ENCODE data around the gene HOXC4. TPM values are rescaled to one million over a fixed set of nuclear protein-coding genes. Genes with fewer than 3 reads are reported as not detected.

HOXC4 gene
- total and polyA plus RNA-seq, 12 donors, result 0.78 to 7.4 (median 2.9) TPM

- Histone ChIP-seq H3K4me1 (replicated peaks in 1 of 2) (peaks cover 17 to 23% of the 10 kb centered on the region in 2 donors), H3K9me3 (replicated peaks in 1 of 3) (no peaks in the 10 kb centered on the region), H3K4me3 (peak overlapping the region in 1 of 4 donors; percentile 21), H3K27ac (peak overlapping the region in 3 of 5 donors; percentile 25 to 95 (median 81)), H3K27me3 (no peaks in the 10 kb centered on the region), H3K36me3 (replicated peaks in 1 of 2) (no peaks in the 10 kb centered on the region)
- 54 to 59% (median 56%) methylated on average over 16 to 17 of the region's 17 CpGs for WGBS, 4 donors
- no peak for TF ChIP-seq POLR2A (IDR thresholded peaks at IDR 0.05)
- no peak for TF ChIP-seq CTCF (IDR thresholded peaks at IDR 0.05)
- DNase-seq, result peak in 1 of 7 donors; percentile 62
- intact Hi-C loops (cut with DNase I), result no loop called here
These were observed 29.5 kb upstream of the HOXC4 start for GRCh38 chr12:54024127-54024526.

- 55 to 66% (median 64%) methylated on average over 5 of the region's 5 CpGs for WGBS, 4 donors
- Histone ChIP-seq H3K27me3 (no peaks in the 10 kb centered on the region), H3K9me3 (replicated peaks in 1 of 3) (no peaks in the 10 kb centered on the region), H3K36me3 (replicated peaks in 1 of 2) (no peaks in the 10 kb centered on the region), H3K27ac (peak overlapping the region in 3 of 5 donors; percentile 19 to 95 (median 81)), H3K4me1 (replicated peaks in 1 of 2) (peaks cover 15 to 25% of the 10 kb centered on the region in 2 donors), H3K4me3 (peak overlapping the region in 1 of 4 donors; percentile 13)
- peak in 1 of 7 donors; percentile 50 for DNase-seq
- TF ChIP-seq CTCF (IDR thresholded peaks at IDR 0.05) (no peak), POLR2A (IDR thresholded peaks at IDR 0.05) (no peak)
- intact Hi-C loops (cut with DNase I), result no loop called here
These were observed 28.9 kb upstream of the HOXC4 start for GRCh38 chr12:54024581-54025305.

GRCh38 chr12:54025499-54026405, 27.9 kb upstream of the HOXC4 start:
- 46 to 69% (median 52%) methylated on average over 7 of the region's 7 CpGs for WGBS, 4 donors
- DNase-seq, result peak in 1 of 7 donors; percentile 53
- peaks cover 6 to 25% of the 10 kb centered on the region in 2 donors for H3K4me1 ChIP-seq (replicated peaks in 1 of 2)
- intact Hi-C loops (cut with DNase I), result no loop called here
- peak overlapping the region in 3 of 5 donors; percentile 48 to 95 (median 83) for H3K27ac ChIP-seq
- no peak for TF ChIP-seq CTCF (IDR thresholded peaks at IDR 0.05)
- TF ChIP-seq POLR2A (IDR thresholded peaks at IDR 0.05), result no peak
- H3K27me3 ChIP-seq, result no peaks in the 10 kb centered on the region
- no peak overlapping the region for H3K4me3 ChIP-seq
- no peaks in the 10 kb centered on the region for H3K9me3 ChIP-seq (replicated peaks in 1 of 3)
- no peaks in the 10 kb centered on the region for H3K36me3 ChIP-seq (replicated peaks in 1 of 2)
